ENCODE results near the gene FLRT2. TPM values are rescaled to one million over a fixed set of nuclear protein-coding genes. Genes with fewer than 3 reads are reported as not detected.

FLRT2 gene
- total RNA-seq, 1 experiment from 2014 or later: 0.17 TPM

DNA sequence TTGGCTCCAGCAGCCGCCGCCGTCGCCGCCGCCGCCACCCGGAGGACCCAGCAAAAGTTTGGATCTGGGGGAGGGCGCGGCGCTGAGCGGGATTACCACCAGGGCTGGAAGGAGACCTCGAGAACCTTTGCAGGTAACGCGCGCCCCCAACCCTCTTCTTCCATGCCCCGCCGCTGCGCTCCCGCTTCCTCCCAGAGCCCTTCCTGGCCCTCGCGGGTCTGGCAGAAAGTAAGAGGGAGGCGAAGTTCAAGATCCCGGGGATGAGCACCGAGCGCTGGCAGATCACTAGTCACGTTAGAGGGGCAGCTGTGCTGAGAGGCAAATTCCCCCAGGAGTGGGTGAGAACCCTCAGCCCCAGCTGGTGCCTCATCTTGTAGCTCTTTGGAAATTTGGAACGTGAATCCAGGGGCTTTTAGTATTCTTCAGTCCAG is 3.9 kb downstream of the FLRT2 start (continued):
- TF ChIP-seq, protein P1, sequence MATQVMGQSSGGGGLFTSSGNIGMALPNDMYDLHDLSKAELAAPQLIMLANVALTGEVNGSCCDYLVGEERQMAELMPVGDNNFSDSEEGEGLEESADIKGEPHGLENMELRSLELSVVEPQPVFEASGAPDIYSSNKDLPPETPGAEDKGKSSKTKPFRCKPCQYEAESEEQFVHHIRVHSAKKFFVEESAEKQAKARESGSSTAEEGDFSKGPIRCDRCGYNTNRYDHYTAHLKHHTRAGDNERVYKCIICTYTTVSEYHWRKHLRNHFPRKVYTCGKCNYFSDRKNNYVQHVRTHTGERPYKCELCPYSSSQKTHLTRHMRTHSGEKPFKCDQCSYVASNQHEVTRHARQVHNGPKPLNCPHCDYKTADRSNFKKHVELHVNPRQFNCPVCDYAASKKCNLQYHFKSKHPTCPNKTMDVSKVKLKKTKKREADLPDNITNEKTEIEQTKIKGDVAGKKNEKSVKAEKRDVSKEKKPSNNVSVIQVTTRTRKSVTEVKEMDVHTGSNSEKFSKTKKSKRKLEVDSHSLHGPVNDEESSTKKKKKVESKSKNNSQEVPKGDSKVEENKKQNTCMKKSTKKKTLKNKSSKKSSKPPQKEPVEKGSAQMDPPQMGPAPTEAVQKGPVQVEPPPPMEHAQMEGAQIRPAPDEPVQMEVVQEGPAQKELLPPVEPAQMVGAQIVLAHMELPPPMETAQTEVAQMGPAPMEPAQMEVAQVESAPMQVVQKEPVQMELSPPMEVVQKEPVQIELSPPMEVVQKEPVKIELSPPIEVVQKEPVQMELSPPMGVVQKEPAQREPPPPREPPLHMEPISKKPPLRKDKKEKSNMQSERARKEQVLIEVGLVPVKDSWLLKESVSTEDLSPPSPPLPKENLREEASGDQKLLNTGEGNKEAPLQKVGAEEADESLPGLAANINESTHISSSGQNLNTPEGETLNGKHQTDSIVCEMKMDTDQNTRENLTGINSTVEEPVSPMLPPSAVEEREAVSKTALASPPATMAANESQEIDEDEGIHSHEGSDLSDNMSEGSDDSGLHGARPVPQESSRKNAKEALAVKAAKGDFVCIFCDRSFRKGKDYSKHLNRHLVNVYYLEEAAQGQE (IDR thresholded peaks at IDR 0.05; ENCODE audit: low read depth): no peak
- TF ChIP-seq JUND (IDR thresholded peaks at IDR 0.05): no peak
- TF ChIP-seq, protein P2, sequence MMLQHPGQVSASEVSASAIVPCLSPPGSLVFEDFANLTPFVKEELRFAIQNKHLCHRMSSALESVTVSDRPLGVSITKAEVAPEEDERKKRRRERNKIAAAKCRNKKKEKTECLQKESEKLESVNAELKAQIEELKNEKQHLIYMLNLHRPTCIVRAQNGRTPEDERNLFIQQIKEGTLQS (IDR thresholded peaks at IDR 0.05): no peak
- no peak for TF ChIP-seq SP1 (IDR thresholded peaks at IDR 0.05; ENCODE audit: low read depth)
- TF ChIP-seq EZH2 (IDR thresholded peaks at IDR 0.05): no peak
- TF ChIP-seq POLR2AphosphoS5 (IDR thresholded peaks at IDR 0.05; ENCODE audit: low read depth, low read length): no peak
- TF ChIP-seq YY1 (IDR thresholded peaks at IDR 0.05; ENCODE audit: extremely low read depth, insufficient replicate concordance, low read depth, low read length): no peak
- TF ChIP-seq POLR2A (IDR thresholded peaks at IDR 0.05; ENCODE audit: borderline replicate concordance, extremely low read depth, insufficient read depth, insufficient read length): no peak
- TF ChIP-seq, protein P3, sequence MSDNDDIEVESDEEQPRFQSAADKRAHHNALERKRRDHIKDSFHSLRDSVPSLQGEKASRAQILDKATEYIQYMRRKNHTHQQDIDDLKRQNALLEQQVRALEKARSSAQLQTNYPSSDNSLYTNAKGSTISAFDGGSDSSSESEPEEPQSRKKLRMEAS (IDR thresholded peaks at IDR 0.05): no peak
- TF ChIP-seq CEBPB (IDR thresholded peaks at IDR 0.05; ENCODE audit: low read depth): no peak

DNA sequence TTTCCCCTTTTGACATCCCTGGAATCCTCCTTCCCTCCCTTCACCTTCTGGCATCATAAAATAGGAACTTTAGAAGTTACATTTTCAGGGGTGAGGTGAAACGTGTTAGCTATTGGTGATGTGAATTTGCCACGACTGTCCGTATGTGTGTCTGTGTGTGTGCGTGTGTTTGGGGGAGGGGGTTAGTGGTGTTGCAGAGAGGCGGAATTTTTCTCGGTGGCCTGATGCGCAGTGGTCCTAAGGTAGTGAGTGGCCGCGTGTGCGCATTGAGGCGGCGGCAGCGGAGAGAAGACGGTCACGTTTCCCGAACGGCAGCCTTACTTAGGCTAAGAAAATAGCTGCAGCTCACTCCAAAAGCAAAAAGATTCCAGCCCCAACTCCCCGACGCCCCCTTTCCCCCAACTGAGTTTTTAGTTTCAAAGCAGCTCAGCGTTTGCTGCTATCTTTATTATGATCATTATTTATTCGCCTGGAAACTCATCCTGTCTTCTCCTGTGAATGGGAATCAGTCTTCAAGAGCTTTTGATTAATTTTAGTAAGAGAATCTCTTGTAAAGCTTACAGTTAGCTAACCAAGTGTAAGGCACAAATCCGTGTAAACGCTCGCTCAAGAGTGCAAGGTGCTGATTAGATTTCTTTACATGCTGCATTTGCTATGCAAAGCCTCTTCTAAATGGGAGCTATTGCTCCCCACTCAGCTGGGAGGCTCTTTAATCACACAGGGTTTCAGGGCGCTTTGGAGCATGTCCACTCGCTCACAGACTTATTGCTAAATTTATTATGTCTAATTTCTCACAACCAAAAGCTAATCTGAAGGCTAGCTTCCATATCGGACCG is 4.7 kb downstream of the FLRT2 start:
- CTCF ChIA-PET: no interaction called here
- intact Hi-C loops (cut with micrococcal nuclease): no loop called here

More for the DNA sequence above, 4.7 kb downstream of the FLRT2 start:
- DNase-seq (ENCODE audit: low read depth, low spot score): no peak
- BruUV-seq (replicated peaks): no TSS peak
- Histone ChIP-seq H3K4me3 (replicated peaks in 1 of 2; ENCODE audit: low read depth in 1 of 2, low read length in 2 of 2) (no peak overlapping the region), H3K27me3 (ENCODE audit: insufficient read depth, low read length) (no peaks in the 10 kb centered on the region), H3K4me1 (ENCODE audit: control insufficient read depth in 1 of 2, insufficient read depth in 2 of 2, low read length in 2 of 2) (no peaks in the 10 kb centered on the region), H3K9me3 (ENCODE audit: control insufficient read depth in 1 of 2, insufficient read depth in 1 of 2, low read depth in 1 of 2, low read length in 2 of 2) (peaks cover 8 to 25% of the 10 kb centered on the region in 2 experiments; a peak in 2 of 4 replicates), H3K4me2 (ENCODE audit: low read length) (no peak overlapping the region), H3K9ac (ENCODE audit: low read length) (no peak overlapping the region), H2AFZ (ENCODE audit: low read depth, low read length, poor library complexity, severe bottlenecking) (no peak overlapping the region), H3K27ac (ENCODE audit: low read depth, low read length) (no peak overlapping the region), H4K20me1 (ENCODE audit: insufficient read depth) (no peaks in the 10 kb centered on the region), H3K9me2 (ENCODE audit: insufficient read depth) (no peaks in the 10 kb centered on the region), H3K79me2 (ENCODE audit: insufficient read depth, low read length) (no peaks in the 10 kb centered on the region), H3K36me3 (ENCODE audit: control insufficient read depth in 1 of 2, insufficient read depth in 2 of 2, low read length in 2 of 2) (no peaks in the 10 kb centered on the region)
- ATAC-seq: no peak
- ChIA-PET POLR2A (no interaction called here), RAD21 (ENCODE audit: low non-redundant PET in 1 of 2, low total read pairs in 2 of 2, uncharacterized antibody in 2 of 2, unreplicated experiment in 2 of 2) (no interaction called here)
- TF ChIP-seq POLR2A (IDR thresholded peaks at IDR 0.05; ENCODE audit: borderline replicate concordance, extremely low read depth, insufficient read depth, insufficient read length) (no peak), EZH2phosphoT487 (IDR thresholded peaks at IDR 0.05; ENCODE audit: borderline replicate concordance) (no peak), RAD21 (IDR thresholded peaks at IDR 0.05; ENCODE audit: low read depth) (no peak), ELF1 (IDR thresholded peaks at IDR 0.05; ENCODE audit: borderline replicate concordance, low read depth) (no peak), SRF (IDR thresholded peaks at IDR 0.05; ENCODE audit: low read depth) (no peak), ZFX (IDR thresholded peaks at IDR 0.05) (no peak), SIN3A (IDR thresholded peaks at IDR 0.05; ENCODE audit: low read depth) (no peak), CBX3 (IDR thresholded peaks at IDR 0.05; ENCODE audit: low read depth) (no peak), CEBPB (IDR thresholded peaks at IDR 0.05; ENCODE audit: low read depth) (no peak)
- TF ChIP-seq, protein P4, sequence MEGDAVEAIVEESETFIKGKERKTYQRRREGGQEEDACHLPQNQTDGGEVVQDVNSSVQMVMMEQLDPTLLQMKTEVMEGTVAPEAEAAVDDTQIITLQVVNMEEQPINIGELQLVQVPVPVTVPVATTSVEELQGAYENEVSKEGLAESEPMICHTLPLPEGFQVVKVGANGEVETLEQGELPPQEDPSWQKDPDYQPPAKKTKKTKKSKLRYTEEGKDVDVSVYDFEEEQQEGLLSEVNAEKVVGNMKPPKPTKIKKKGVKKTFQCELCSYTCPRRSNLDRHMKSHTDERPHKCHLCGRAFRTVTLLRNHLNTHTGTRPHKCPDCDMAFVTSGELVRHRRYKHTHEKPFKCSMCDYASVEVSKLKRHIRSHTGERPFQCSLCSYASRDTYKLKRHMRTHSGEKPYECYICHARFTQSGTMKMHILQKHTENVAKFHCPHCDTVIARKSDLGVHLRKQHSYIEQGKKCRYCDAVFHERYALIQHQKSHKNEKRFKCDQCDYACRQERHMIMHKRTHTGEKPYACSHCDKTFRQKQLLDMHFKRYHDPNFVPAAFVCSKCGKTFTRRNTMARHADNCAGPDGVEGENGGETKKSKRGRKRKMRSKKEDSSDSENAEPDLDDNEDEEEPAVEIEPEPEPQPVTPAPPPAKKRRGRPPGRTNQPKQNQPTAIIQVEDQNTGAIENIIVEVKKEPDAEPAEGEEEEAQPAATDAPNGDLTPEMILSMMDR (IDR thresholded peaks at IDR 0.05 in 2 of 3, conservative IDR thresholded peaks at IDR 0.05 in 1 of 3; ENCODE audit: borderline replicate concordance in 1 of 3, insufficient read depth in 1 of 3, low read depth in 2 of 3, low read length in 2 of 3): no peak

All from HCT116 (cell line).